ENCODE data around the gene DOK5.

DNA sequence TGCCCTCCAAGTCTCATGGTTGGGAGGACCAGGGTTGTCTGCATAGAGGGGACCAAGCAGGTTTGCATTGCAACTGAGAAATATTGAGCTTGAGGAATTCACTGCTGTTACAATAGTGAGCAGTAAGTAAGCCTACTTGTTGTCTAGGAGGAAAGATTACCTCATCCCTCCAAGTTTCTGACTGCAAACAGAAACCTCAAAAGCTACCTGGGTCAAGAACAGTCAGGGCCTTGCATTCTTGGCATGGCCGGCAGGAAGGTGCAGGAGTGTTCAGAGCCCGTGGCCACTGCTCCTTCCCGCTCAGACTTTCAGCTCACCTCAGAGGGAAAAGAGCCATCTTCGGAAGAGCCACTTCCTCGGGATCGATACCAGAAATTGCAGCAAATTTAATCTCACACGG lies 46.0 kb upstream of the DOK5 start:
- no peak for TF ChIP-seq CTCF (IDR thresholded peaks at IDR 0.05)
- no peak for TF ChIP-seq POLR2A (IDR thresholded peaks at IDR 0.05)

Measured in adrenal gland (tissue), 5 donors.